Tibial artery (tissue), 4 donors: ENCODE results near the gene ZNF593.

Experiments
- DNase-seq, 2 donors: peaks; one replicate each; pipeline ENCODE4 v3.0.0-alpha.2; 2019
- H3K27ac ChIP-seq, 2 donors: fragments of 200-600 bp; sonication (generic) in 1 of 2; 1 replicate in 1 of 2; 2 replicates in 1 of 2; pipeline ENCODE4 v1.5.1; 2018 to 2019; ENCODE audit warnings: mild to moderate bottlenecking in 1 of 2
- H3K27me3 ChIP-seq, 2 donors: fragments of 200-600 bp; sonication (generic) in 1 of 2; one replicate each; pipeline versions ENCODE4 v1.5.1 to v1.6.0; 2016 to 2019
- H3K36me3 ChIP-seq, 3 donors: fragments of 200-600 bp; sonication (generic) in 2 of 3; one replicate each; pipeline ENCODE4 v1.5.1; 2016 to 2019; ENCODE audit warnings: mild to moderate bottlenecking in 2 of 3
- H3K4me1 ChIP-seq, 4 donors: fragments of 200-600 bp; sonication (generic) in 2 of 4; 1 replicate in 3 of 4; 2 replicates in 1 of 4; pipeline ENCODE4 v1.5.1; 2016 to 2019
- H3K4me3 ChIP-seq, 2 donors: fragments of 200-600 bp; sonication (generic) in 1 of 2; 1 replicate in 1 of 2; 2 replicates in 1 of 2; pipeline ENCODE4 v1.5.1; 2018 to 2019; ENCODE audit warnings: mild to moderate bottlenecking in 2 of 2
- H3K9me3 ChIP-seq, 3 donors: fragments of 200-600 bp; sonication (generic) in 1 of 3; one replicate each; pipeline ENCODE4 v1.5.1; 2016 to 2019
- intact Hi-C: fragments of 100-400 bp; cut with DNase I; formaldehyde crosslinking; loops from one replicate; pipeline ENCODE4 v1.15.0; 2023; ENCODE audit warnings: low total_unique reads
- TF ChIP-seq, protein P1 (sequence below), 2 experiments: fragments of 200-600 bp in 1 of 2; fragments of 450-650 bp in 1 of 2; IDR thresholded peaks; one replicate each; pipeline ENCODE4 v1.5.1; 2017 to 2019; ENCODE audit warnings: antibody characterized with exemption in 2 of 2, mild to moderate bottlenecking in 1 of 2, moderate library complexity in 1 of 2

Gene ZNF593

DNA sequence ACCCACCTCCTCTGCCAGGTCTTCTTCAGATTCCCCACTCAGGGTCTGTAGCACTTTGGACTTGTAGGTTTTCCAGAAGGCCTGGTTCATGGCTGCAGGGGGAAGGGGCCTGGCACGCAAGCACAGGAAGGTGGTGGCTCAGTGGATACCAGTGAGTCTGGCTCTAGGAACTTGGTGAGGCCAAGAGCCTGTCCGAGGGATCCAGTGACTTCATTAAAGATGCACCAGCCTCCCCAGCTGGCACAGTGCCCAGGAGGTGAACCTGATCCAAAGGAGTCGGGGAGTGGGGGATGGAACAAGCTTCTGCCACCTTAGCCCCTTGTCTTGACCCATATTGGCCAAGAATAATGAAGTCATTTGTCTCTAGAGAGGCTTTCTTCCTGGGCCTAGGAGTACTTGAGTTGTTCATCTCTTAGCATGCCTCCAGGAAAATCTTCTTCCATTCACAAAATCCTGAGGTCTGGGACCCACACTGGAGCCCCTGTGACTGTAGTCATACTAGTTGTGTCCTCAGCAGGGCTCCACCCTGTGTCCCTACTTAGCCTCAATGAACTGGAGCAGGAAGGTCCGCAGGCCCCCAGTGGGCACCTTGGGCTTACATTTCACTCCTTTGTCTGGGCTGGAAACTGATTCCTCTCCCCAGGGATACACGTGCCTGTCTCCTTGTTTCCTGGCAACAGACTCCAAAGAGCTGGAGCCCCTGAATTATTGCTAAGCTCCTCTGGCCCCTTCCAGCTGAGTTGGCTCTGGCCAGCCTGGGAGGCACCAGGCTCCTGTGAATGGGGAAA lies 1.1 kb upstream of the ZNF593 start, which contains the start of gene C1orf232:
C1orf232 (minus strand) TSS at position 554 of the 788 bp plus-strand sequence; CDS start at position 90, 464 bp downstream.
- TF ChIP-seq, protein P1, sequence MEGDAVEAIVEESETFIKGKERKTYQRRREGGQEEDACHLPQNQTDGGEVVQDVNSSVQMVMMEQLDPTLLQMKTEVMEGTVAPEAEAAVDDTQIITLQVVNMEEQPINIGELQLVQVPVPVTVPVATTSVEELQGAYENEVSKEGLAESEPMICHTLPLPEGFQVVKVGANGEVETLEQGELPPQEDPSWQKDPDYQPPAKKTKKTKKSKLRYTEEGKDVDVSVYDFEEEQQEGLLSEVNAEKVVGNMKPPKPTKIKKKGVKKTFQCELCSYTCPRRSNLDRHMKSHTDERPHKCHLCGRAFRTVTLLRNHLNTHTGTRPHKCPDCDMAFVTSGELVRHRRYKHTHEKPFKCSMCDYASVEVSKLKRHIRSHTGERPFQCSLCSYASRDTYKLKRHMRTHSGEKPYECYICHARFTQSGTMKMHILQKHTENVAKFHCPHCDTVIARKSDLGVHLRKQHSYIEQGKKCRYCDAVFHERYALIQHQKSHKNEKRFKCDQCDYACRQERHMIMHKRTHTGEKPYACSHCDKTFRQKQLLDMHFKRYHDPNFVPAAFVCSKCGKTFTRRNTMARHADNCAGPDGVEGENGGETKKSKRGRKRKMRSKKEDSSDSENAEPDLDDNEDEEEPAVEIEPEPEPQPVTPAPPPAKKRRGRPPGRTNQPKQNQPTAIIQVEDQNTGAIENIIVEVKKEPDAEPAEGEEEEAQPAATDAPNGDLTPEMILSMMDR (IDR thresholded peaks at IDR 0.05): no peak
- Histone ChIP-seq H3K4me3 (peak within 1 kb of the TSS; percentile 80), H3K27ac (peak within 1 kb of the TSS; percentile 64 to 79), H3K36me3 (peaks cover 0 to 4% (median 0%) of the 10 kb centered on the region in 3 donors), H3K9me3 (no peaks in the 10 kb centered on the region), H3K4me1 (peaks cover 0 to 32% (median 22%) of the 10 kb centered on the region in 4 donors), H3K27me3 (no peaks in the 10 kb centered on the region)
- DNase-seq: no peak
- intact Hi-C loops: loop anchor here (1.0 kb wide), 1 partner anchor 22 kb away; no protein-coding TSS in a partner anchor

GRCh38 chr1:26169198-26169554 lies 532 bp upstream of the ZNF593 start:
- TF ChIP-seq, protein P1 (IDR thresholded peaks at IDR 0.05): no peak
- Histone ChIP-seq H3K36me3 (peaks cover 0 to 4% (median 0%) of the 10 kb centered on the region in 3 donors), H3K27ac (peak overlapping the region; percentile 64 to 79), H3K4me3 (peak overlapping the region; percentile 80), H3K9me3 (no peaks in the 10 kb centered on the region), H3K4me1 (peaks cover 0 to 26% (median 17%) of the 10 kb centered on the region in 4 donors), H3K27me3 (no peaks in the 10 kb centered on the region)
- intact Hi-C loops: loop anchor here (1.0 kb wide), 1 partner anchor 23 kb away; no protein-coding TSS in a partner anchor
- no peak for DNase-seq

DNA sequence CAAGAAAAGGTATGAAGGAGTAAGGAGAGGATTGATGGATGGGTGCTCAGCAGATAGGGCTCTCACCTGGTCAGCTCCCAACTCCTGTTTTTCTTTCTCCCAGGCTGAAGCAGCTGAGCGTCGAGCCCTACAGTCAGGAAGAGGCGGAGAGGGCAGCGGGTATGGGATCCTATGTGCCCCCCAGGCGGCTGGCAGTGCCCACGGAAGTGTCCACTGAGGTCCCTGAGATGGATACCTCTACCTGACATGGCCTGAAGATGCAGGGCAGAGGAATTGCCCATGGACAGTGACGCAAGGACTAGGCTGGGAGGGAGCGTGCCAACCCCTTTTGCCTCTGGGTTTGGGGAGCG lies 739 bp downstream of the ZNF593 start:
- DNase-seq: no peak
- intact Hi-C loops: loop anchor here (5.0 kb wide), 1 partner anchor 57 kb away; no protein-coding TSS in a partner anchor
- Histone ChIP-seq H3K4me3 (peak overlapping the region; percentile 80), H3K9me3 (no peaks in the 10 kb centered on the region), H3K36me3 (peaks cover 0 to 4% (median 0%) of the 10 kb centered on the region in 3 donors), H3K4me1 (peaks cover 0 to 21% (median 14%) of the 10 kb centered on the region in 4 donors), H3K27me3 (no peaks in the 10 kb centered on the region), H3K27ac (peak overlapping the region; percentile 64 to 79)
- TF ChIP-seq, protein P1 (IDR thresholded peaks at IDR 0.05): no peak

GRCh38 chr1:26171084-26172072 lies 1.7 kb downstream of the ZNF593 start, which contains the start of gene ZNF593OS:
Gene ZNF593OS, minus strand, starts transcription at chr1:26171832. Its CDS starts 171 bp downstream, at chr1:26171661.
- DNase-seq: no peak
- peak within 1 kb of the TSS; percentile 80 for H3K4me3 ChIP-seq
- H3K27ac ChIP-seq: no peak within 1 kb of the TSS

More at GRCh38 chr1:26171084-26172072, 1.7 kb downstream of the ZNF593 start, which contains the start of gene ZNF593OS:
- no peaks in the 10 kb centered on the region for H3K9me3 ChIP-seq
- no peaks in the 10 kb centered on the region for H3K27me3 ChIP-seq
- peaks cover 0 to 21% (median 14%) of the 10 kb centered on the region in 4 donors for H3K4me1 ChIP-seq
- H3K36me3 ChIP-seq: peaks cover 0 to 4% (median 0%) of the 10 kb centered on the region in 3 donors
- TF ChIP-seq, protein P1 (IDR thresholded peaks at IDR 0.05): no peak
- intact Hi-C loops: loop anchor here (5.0 kb wide), 1 partner anchor 56 kb away; no protein-coding TSS in a partner anchor
